Measurements from ENCODE around the gene KIF6. TPM values are rescaled to one million over a fixed set of nuclear protein-coding genes. Genes with fewer than 3 reads are reported as not detected.

Gene KIF6
- total RNA-seq, 1 donor from 2014 or later = 2.0 TPM

GRCh38 chr6:39339096-39339867 lies 385.9 kb downstream of the KIF6 start:
- Mint-ChIP-seq H3K27me3 (ENCODE audit: low read depth, unreplicated experiment) (peaks cover 17% of the 10 kb centered on the region), H3K36me3 (ENCODE audit: low read depth, unreplicated experiment) (no peaks in the 10 kb centered on the region), H3K27ac (ENCODE audit: unreplicated experiment) (no peak overlapping the region), H3K4me1 (ENCODE audit: low read depth, unreplicated experiment) (peaks cover 11% of the 10 kb centered on the region), H3K4me3 (ENCODE audit: unreplicated experiment) (no peak overlapping the region), H3K9me3 (ENCODE audit: unreplicated experiment) (peaks cover 2% of the 10 kb centered on the region)
- H3K36me3 ChIP-seq (ENCODE audit: insufficient read depth, low read length) = no peaks in the 10 kb centered on the region
- no peaks in the 10 kb centered on the region for H4K20me1 ChIP-seq (ENCODE audit: insufficient read depth, low read length)
- H3K27me3 ChIP-seq (ENCODE audit: insufficient read depth, low read length) = no peaks in the 10 kb centered on the region
- no peak overlapping the region for H3K27ac ChIP-seq (ENCODE audit: low read depth, low read length)
- FAIRE-seq (no peak), DNase-seq (ENCODE audit: low read depth) (no peak)
- TF ChIP-seq, protein P1, sequence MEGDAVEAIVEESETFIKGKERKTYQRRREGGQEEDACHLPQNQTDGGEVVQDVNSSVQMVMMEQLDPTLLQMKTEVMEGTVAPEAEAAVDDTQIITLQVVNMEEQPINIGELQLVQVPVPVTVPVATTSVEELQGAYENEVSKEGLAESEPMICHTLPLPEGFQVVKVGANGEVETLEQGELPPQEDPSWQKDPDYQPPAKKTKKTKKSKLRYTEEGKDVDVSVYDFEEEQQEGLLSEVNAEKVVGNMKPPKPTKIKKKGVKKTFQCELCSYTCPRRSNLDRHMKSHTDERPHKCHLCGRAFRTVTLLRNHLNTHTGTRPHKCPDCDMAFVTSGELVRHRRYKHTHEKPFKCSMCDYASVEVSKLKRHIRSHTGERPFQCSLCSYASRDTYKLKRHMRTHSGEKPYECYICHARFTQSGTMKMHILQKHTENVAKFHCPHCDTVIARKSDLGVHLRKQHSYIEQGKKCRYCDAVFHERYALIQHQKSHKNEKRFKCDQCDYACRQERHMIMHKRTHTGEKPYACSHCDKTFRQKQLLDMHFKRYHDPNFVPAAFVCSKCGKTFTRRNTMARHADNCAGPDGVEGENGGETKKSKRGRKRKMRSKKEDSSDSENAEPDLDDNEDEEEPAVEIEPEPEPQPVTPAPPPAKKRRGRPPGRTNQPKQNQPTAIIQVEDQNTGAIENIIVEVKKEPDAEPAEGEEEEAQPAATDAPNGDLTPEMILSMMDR (IDR thresholded peaks at IDR 0.05; ENCODE audit: insufficient read depth, low read depth, low read length) = no peak
- no peak for TF ChIP-seq EZH2 (IDR thresholded peaks at IDR 0.05; ENCODE audit: insufficient read depth, low read length)
- no peaks in the 10 kb centered on the region for H3K4me1 ChIP-seq (ENCODE audit: insufficient read depth, low read length)
- no peaks in the 10 kb centered on the region for H3K9me3 ChIP-seq (ENCODE audit: insufficient read depth, low read depth, low read length)
- no peak overlapping the region for H3K9ac ChIP-seq (ENCODE audit: low read length)
- H2AFZ ChIP-seq (ENCODE audit: low read depth, low read length) = no peak overlapping the region
- H3K4me3 ChIP-seq (ENCODE audit: insufficient read depth, low read depth, low read length) = no peak overlapping the region
- no peak overlapping the region for H3K4me2 ChIP-seq (ENCODE audit: low read length)
- H3K79me2 ChIP-seq (ENCODE audit: insufficient read depth, low read length) = no peaks in the 10 kb centered on the region

DNA sequence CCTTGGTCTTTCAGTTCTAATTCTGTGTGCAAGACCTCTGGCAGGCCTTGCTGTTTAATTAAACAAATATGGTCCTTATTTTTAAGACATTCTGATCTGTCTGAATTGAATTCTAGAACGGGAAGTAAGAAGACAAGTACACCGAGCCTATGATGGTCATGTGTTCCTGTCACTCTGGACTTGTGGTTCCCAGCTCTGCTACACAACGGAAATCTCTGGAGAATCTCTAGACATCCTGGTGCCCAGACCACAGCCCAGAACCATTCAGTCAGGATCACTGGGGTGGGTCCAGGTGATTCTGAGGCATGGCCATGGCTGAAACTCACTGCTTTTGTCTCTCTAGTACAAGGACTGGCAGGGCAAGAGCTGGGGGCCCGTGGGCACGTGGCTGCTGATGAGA lies 386.8 kb downstream of the KIF6 start:
- Histone ChIP-seq H2AFZ (ENCODE audit: low read depth, low read length) (no peak overlapping the region), H3K9me3 (ENCODE audit: insufficient read depth, low read depth, low read length) (no peaks in the 10 kb centered on the region), H4K20me1 (ENCODE audit: insufficient read depth, low read length) (no peaks in the 10 kb centered on the region), H3K4me1 (ENCODE audit: insufficient read depth, low read length) (no peaks in the 10 kb centered on the region), H3K27me3 (ENCODE audit: insufficient read depth, low read length) (no peaks in the 10 kb centered on the region), H3K4me2 (ENCODE audit: low read length) (no peak overlapping the region), H3K9ac (ENCODE audit: low read length) (no peak overlapping the region), H3K4me3 (ENCODE audit: insufficient read depth, low read depth, low read length) (no peak overlapping the region), H3K79me2 (ENCODE audit: insufficient read depth, low read length) (no peaks in the 10 kb centered on the region), H3K27ac (ENCODE audit: low read depth, low read length) (no peak overlapping the region), H3K36me3 (ENCODE audit: insufficient read depth, low read length) (no peaks in the 10 kb centered on the region)
- DNase-seq (ENCODE audit: low read depth) (no peak), FAIRE-seq (no peak)
- H3K4me1 Mint-ChIP-seq (ENCODE audit: low read depth, unreplicated experiment) = peaks cover 11% of the 10 kb centered on the region
- peaks cover 25% of the 10 kb centered on the region for H3K27me3 Mint-ChIP-seq (ENCODE audit: low read depth, unreplicated experiment)
- no peaks in the 10 kb centered on the region for H3K36me3 Mint-ChIP-seq (ENCODE audit: low read depth, unreplicated experiment)
- H3K27ac Mint-ChIP-seq (ENCODE audit: unreplicated experiment) = no peak overlapping the region
- no peak overlapping the region for H3K4me3 Mint-ChIP-seq (ENCODE audit: unreplicated experiment)
- no peaks in the 10 kb centered on the region for H3K9me3 Mint-ChIP-seq (ENCODE audit: unreplicated experiment)
- TF ChIP-seq EZH2 (IDR thresholded peaks at IDR 0.05; ENCODE audit: insufficient read depth, low read length) = no peak

DNA sequence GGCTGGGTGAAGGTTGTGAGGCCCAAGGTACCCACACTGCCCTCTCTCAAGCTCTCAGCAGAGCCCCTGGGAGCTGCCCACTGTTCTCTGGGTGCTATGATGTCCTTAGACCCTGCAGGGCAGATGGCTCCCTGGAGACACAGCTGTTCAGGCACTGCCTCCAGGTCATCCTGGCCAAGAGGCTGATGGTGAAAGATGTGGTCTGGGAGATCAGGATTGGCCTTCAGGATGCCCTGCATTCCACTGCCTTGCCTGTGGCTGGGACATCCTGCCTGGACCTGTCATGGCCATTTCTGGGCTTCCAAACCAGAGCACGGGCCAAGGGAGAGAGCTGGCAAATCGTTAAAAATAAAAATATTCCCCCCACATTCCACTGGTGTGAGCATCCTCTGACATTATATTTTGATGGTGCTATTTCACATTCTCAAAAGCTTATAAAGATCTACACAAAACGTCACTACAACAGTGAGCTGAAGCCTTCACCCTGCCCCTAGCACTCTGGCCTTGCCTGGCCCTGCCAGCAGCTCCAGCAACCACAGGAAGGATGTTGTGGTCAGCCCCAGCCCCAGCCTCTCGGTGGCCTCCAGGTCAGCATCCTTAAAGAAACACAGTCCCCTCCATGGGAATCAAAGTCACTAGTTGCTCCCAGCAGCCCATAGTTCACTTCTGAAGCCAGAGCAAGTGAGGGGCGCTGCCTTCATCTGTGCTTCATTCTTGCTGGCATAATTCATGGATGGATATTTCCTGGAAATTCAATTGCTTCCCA lies 389.2 kb downstream of the KIF6 start:
- H3K27ac Mint-ChIP-seq (ENCODE audit: unreplicated experiment) = no peak overlapping the region

More for the DNA sequence above, 389.2 kb downstream of the KIF6 start:
- no peaks in the 10 kb centered on the region for H3K36me3 Mint-ChIP-seq (ENCODE audit: low read depth, unreplicated experiment)
- DNase-seq (ENCODE audit: low read depth) = no peak
- H3K4me2 ChIP-seq (ENCODE audit: low read length) = no peak overlapping the region
- TF ChIP-seq EZH2 (IDR thresholded peaks at IDR 0.05; ENCODE audit: insufficient read depth, low read length) = no peak
- TF ChIP-seq, protein P1 (IDR thresholded peaks at IDR 0.05; ENCODE audit: insufficient read depth, low read depth, low read length) = no peak
- H3K4me3 Mint-ChIP-seq (ENCODE audit: unreplicated experiment) = no peak overlapping the region
- H3K9me3 Mint-ChIP-seq (ENCODE audit: unreplicated experiment) = peaks cover 1% of the 10 kb centered on the region
- H3K9me3 ChIP-seq (ENCODE audit: insufficient read depth, low read depth, low read length) = no peaks in the 10 kb centered on the region
- H3K4me3 ChIP-seq (ENCODE audit: insufficient read depth, low read depth, low read length) = no peak overlapping the region
- H3K36me3 ChIP-seq (ENCODE audit: insufficient read depth, low read length) = no peaks in the 10 kb centered on the region
- no peak overlapping the region for H2AFZ ChIP-seq (ENCODE audit: low read depth, low read length)
- H3K79me2 ChIP-seq (ENCODE audit: insufficient read depth, low read length) = no peaks in the 10 kb centered on the region
- H3K27me3 ChIP-seq (ENCODE audit: insufficient read depth, low read length) = no peaks in the 10 kb centered on the region
- no peak overlapping the region for H3K27ac ChIP-seq (ENCODE audit: low read depth, low read length)
- no peaks in the 10 kb centered on the region for H4K20me1 ChIP-seq (ENCODE audit: insufficient read depth, low read length)
- no peak for FAIRE-seq
- H3K4me1 ChIP-seq (ENCODE audit: insufficient read depth, low read length) = no peaks in the 10 kb centered on the region
- H3K9ac ChIP-seq (ENCODE audit: low read length) = no peak overlapping the region
- peaks cover 47% of the 10 kb centered on the region for H3K27me3 Mint-ChIP-seq (ENCODE audit: low read depth, unreplicated experiment)
- H3K4me1 Mint-ChIP-seq (ENCODE audit: low read depth, unreplicated experiment) = peaks cover 11% of the 10 kb centered on the region
